Measurements from ENCODE around the gene ANKRD11.
"Not testable (repeated sequence)": the region's sequence is repeated elsewhere in the genome, so short reads cannot be mapped to it uniquely, and the experiment has no call there.

ANKRD11 gene

GRCh38 chr16:89450537-89450936, 39.8 kb downstream of the ANKRD11 start:
- no peak for DNase-seq (ENCODE audit: low read depth)

- no peak for DNase-seq (ENCODE audit: low read depth)
These were observed 40.5 kb downstream of the ANKRD11 start for GRCh38 chr16:89449726-89450335.

- DNase-seq (ENCODE audit: low read depth), result no peak
These were observed 41.7 kb downstream of the ANKRD11 start for GRCh38 chr16:89448656-89449055.

DNA sequence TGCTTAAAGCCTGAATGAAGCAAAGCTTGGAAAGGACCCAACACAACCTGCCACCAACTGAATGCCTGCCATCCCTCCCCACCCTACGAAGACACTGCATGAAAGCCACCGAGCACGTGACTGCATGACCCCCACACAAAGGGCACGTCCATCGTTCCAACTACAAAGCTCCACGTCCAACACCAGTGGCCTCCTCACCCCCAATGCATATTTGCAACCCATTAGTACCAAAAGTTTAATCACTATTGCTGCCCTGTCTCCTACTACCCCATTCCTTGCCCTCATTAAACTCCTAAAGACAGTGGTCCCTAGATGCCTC, 43.4 kb downstream of the ANKRD11 start:
- no peak for DNase-seq (ENCODE audit: low read depth)

GRCh38 chr16:89446136-89446974, 44.0 kb downstream of the ANKRD11 start:
- no peak for DNase-seq (ENCODE audit: low read depth)

DNA sequence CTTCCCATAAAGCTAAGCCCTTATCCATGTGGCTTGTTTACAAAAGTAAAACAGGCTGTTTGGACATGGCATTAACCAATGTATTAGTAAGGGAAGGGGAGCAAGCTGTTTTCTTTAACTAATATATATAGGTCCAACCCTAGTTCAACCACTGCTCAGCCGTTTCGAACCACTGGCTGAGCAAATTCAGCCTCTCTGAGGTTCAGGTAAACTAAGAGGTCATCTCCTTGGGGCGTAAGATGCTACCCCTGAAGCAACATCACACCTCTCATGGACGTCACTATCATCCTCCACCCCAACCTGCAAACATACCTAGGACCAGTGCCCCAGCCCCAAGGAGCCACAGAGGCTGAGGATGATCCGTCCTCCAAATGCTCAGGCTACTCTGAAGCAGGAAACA, 45.2 kb downstream of the ANKRD11 start:
- DNase-seq (ENCODE audit: low read depth), result no peak

DNA sequence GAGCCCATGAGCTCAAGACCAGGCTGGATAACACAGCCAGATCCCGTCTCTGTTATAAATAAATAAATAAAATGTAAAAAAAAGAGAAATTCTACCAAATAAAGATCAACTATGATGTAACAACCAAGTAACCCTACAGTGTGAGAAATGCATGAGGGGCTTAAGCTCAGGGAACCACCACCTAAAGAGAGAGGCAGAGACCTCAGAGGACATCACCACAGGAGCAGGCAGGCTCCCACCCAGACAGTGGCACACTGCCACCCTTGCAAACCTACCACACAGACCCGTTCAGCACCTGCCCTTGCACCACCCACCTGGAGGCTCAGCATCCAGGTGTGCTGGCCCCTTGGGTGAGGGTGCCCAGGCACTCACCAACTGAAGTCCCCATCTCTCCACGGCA, 45.6 kb downstream of the ANKRD11 start:
- no peak for DNase-seq (ENCODE audit: low read depth)

GRCh38 chr16:89444151-89444723, 46.1 kb downstream of the ANKRD11 start:
- DNase-seq (ENCODE audit: low read depth), result no peak

GRCh38 chr16:89443727-89444084, 46.7 kb downstream of the ANKRD11 start:
- no peak for DNase-seq (ENCODE audit: low read depth)

DNA sequence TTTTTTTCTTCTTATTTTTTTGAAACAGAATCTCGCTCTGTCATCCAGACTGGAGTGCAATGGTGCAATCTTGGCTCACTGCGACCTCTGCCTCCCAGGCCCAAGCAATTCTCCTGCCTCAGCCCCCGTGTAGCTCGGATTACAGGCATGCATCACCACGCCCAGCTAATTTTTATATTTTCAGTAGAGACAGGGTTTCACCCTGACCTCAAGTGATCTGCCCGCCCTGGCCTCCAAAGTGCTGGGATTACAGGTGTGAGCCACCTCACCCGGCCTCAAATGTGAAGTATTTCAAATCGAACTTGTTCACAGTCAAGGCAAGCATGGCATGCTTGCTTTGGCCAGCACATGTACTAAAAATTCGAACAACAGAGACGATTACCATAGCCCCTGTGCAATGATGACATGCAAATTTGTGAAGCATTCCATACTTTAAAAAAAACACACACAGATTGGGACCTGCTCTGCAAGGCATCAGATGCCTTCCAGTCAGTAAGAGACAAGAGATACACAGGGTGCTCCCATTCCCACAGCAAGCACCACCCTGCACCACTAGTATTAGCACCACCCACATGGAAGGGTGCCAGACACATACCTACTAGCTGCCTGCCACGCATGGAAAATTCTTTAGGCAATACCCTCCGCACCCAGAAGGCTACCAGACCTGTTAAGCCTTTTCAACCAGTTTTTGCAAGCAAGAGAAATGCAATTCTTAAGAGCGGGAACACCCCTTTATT, 47.2 kb downstream of the ANKRD11 start:
- peak; percentile 48 for DNase-seq (ENCODE audit: low read depth)

GRCh38 chr16:89442588-89442987, 47.8 kb downstream of the ANKRD11 start:
- no peak for DNase-seq (ENCODE audit: low read depth)

DNA sequence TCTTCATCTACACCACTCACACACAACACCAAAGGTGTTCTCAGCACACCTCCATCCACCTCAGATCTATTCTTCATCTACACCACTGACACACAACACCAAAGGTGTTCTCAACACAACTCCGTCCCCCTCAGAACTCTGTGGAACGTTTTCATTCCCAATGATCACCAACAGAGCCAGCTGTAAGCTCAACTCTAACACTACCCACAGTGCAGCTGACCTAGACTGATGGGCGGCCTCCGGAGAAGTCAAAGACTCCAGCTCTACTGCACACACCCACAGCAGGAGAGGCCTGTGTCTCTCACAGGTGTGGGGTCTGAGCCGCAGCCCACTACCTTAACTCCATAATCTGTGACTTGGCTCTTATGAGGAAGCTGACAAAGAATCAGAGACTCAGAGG, 50.7 kb downstream of the ANKRD11 start:
- DNase-seq (ENCODE audit: low read depth), result no peak

DNA sequence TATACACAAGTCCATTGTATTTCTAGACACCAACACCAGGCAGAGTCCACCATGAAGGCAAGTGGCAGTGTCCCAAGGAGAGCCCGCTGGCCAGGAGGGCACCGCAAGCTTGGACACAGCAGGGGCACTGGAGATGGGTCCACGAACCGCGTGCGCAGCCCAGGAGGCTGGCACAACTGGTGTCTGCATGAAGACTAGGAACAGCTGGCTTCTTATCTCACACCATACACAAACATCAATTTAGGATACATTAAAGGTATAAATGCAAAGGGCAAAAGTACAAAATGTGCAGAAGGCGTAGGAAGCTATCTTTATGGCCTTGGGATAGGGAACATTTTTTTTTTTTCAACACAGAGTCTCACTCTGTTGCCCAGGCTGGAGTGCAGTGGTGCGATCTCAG, 52.4 kb downstream of the ANKRD11 start:
- DNase-seq (ENCODE audit: low read depth), result no peak

DNA sequence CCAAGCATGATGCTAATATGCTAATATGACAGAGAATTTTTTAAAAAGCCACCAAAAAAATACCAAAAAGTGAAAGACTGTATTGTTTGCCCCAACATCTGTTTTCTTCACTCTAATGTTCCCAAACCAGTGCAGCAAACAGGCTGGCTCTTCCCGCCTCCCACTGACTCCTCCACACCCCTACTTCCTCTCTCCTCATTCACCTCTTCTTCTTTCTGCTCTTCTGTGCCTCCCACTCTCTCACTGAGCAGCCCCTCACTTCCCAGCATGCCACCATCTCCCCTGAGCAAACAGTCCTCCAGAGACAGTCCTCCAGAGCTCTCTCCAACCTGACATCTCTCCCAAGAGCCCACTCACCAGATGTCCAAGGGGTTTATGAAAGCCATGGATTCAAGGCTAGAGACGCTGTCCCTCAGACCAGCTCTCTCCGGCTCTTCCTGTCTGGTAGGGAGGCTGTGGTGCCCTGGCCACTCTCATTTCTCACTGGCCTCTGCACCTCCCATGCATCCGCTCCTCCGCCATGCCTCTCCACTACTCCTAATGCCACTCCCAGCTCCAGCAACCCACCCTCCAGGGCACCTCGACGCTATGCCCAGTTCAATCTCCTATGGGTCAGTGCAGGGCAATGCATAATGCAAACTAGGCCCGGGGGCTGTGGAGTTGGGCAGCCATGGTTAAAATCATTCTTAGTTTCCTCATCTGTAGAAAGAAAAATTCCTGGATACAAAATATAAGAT, 52.9 kb downstream of the ANKRD11 start:
- no peak for DNase-seq (ENCODE audit: low read depth)

GRCh38 chr16:89436366-89436765, 54.0 kb downstream of the ANKRD11 start:
- DNase-seq (ENCODE audit: low read depth), result no peak

- DNase-seq (ENCODE audit: low read depth), result not testable (repeated sequence)
These were observed 55.3 kb downstream of the ANKRD11 start for GRCh38 chr16:89435059-89435458.

DNA sequence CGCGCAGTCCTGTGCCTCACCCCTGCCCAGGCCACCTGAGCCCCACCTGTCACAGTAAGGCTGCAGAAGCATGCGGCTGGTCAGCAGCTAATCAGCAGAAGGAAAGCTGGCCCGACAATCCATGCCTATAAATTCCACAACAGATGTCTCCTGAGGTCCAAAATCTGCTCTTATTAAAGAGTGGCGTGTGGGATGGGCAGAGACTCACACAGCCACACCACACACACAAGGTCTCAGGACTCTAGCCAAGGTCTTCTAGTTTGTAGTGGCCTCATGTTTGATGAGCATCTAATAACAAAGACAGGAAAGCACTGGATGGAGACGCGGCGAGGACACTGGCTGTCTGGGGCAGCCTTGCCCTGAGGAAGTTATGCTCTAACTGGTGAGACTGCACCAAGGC, 55.9 kb downstream of the ANKRD11 start:
- DNase-seq (ENCODE audit: low read depth), result no peak

GRCh38 chr16:89433363-89433984, 56.9 kb downstream of the ANKRD11 start:
- not testable (repeated sequence) for DNase-seq (ENCODE audit: low read depth)

GRCh38 chr16:89431630-89432029, 58.7 kb downstream of the ANKRD11 start:
- no peak for DNase-seq (ENCODE audit: low read depth)

GRCh38 chr16:89431158-89431584, 59.2 kb downstream of the ANKRD11 start:
- peak; percentile 49 for DNase-seq (ENCODE audit: low read depth)

GRCh38 chr16:89430436-89431157, 59.8 kb downstream of the ANKRD11 start:
- DNase-seq (ENCODE audit: low read depth), result no peak
